HepG2 (cell line): Measurements from ENCODE around the gene FAM228B. TPM values are rescaled to one million over a fixed set of nuclear protein-coding genes. Genes with fewer than 3 reads are reported as not detected.
"Not testable (repeated sequence)": the region's sequence is repeated elsewhere in the genome, so short reads cannot be mapped to it uniquely, and the experiment has no call there.

Experiments used
- ATAC-seq: fragments of 200-7000 bp; cut with Tn5 transposase; 3 replicates; pipeline ENCODE4 v1.9.1; 2020; ENCODE audit warnings: mild to moderate bottlenecking, moderate library complexity
- BruUV-seq: library from RNA; stranded (reverse); fragments of 400-500 nt; replicated peaks from 2 replicates; lab custom pipeline; 2021; lab: Mats Ljungman, UMichigan
- CTCF ChIA-PET: fragments of 300-600 bp; formaldehyde crosslinking; extraction: SDS; loops from one replicate; lab custom pipeline; 2021; ENCODE audit warnings: low total read pairs, inconsistent platforms, low intra/inter-chr PET ratio; lab: Yijun Ruan, JAX
- POLR2A ChIA-PET: fragments of 350-600 bp; sonication (Branson Sonifier 250); formaldehyde crosslinking; loops from one replicate; lab custom pipeline; 2020; ENCODE audit warnings: antibody characterized with exemption, inconsistent platforms; lab: Yijun Ruan, JAX
- DNase-seq: peaks from one replicate; pipeline ENCODE4 v3.0.0-alpha.2; 2015; ENCODE audit warnings: low spot score
- FAIRE-seq: peaks from 3 replicates; lab custom pipeline; 2011; peaks lifted over from hg19 to GRCh38; lab: Jason Lieb, UNC
- H2AFZ ChIP-seq: one replicate; pipeline ENCODE4 v1.6.1; 2011; ENCODE audit warnings: low read length, inconsistent platforms
- H3K27ac ChIP-seq: fragments of 300-600 bp; 3 replicates; pipeline ENCODE4 v1.8.0; 2011; ENCODE audit warnings: mixed run types, mild to moderate bottlenecking, mixed read lengths, low read length, inconsistent platforms; ENCODE audit not compliant: insufficient read depth; ENCODE audit errors: extremely low read length
- H3K27me3 ChIP-seq, 2 experiments: fragments of 200-600 bp in 1 of 2; 2 replicates in 1 of 2; 3 replicates in 1 of 2; pipeline versions ENCODE4 v1.6.0 to v1.8.0; 2011; ENCODE audit warnings: low read length in 2 of 2, mild to moderate bottlenecking in 2 of 2, moderate library complexity in 2 of 2, inconsistent platforms in 1 of 2; ENCODE audit not compliant: insufficient read depth in 2 of 2, control insufficient read depth in 1 of 2
- H3K36me3 ChIP-seq, 2 experiments: fragments of 200-600 bp in 1 of 2; replicated peaks in 1 of 2; 2 replicates in 1 of 2; 3 replicates in 1 of 2; pipeline versions ENCODE4 v1.5.1 to v1.8.0; 2011; ENCODE audit warnings: low read length in 2 of 2, inconsistent platforms in 1 of 2; ENCODE audit not compliant: insufficient read depth in 2 of 2, control insufficient read depth in 1 of 2
- H3K4me1 ChIP-seq: 2 replicates; pipeline ENCODE4 v1.5.1; 2012; ENCODE audit warnings: low read length, inconsistent platforms; ENCODE audit not compliant: insufficient read depth
- H3K4me2 ChIP-seq: 2 replicates; pipeline ENCODE4 v1.6.0; 2011; ENCODE audit warnings: low read depth, low read length, inconsistent platforms
- H3K4me3 ChIP-seq, 3 experiments: fragments of 200-600 bp in 1 of 3; sonication (generic), shearing (Covaris generic) in 1 of 3; replicated peaks in 1 of 3; 2 replicates each; pipeline ENCODE4 v1.5.1; 2011 to 2016; ENCODE audit warnings: low read length in 3 of 3, inconsistent platforms in 2 of 3, low read depth in 2 of 3, mild to moderate bottlenecking in 2 of 3, control low read depth in 1 of 3, mixed read lengths in 1 of 3; ENCODE audit not compliant: insufficient read depth in 1 of 3
- H3K79me2 ChIP-seq: one replicate; pipeline ENCODE4 v1.6.1; 2011; ENCODE audit warnings: low read length, inconsistent platforms; ENCODE audit not compliant: insufficient read depth
- H3K9ac ChIP-seq: 2 replicates; pipeline ENCODE4 v1.6.0; 2011; ENCODE audit warnings: mild to moderate bottlenecking, low read depth, low read length, inconsistent platforms; ENCODE audit not compliant: insufficient read depth
- H3K9me3 ChIP-seq: 2 replicates; pipeline ENCODE4 v1.5.1; 2012; ENCODE audit warnings: mild to moderate bottlenecking, low read length
- H4K20me1 ChIP-seq: 2 replicates; pipeline ENCODE4 v1.6.0; 2011; ENCODE audit warnings: inconsistent platforms, mild to moderate bottlenecking, low read length, moderate library complexity; ENCODE audit not compliant: insufficient read depth
- MAFK ChIP-seq, 2 experiments: IDR thresholded peaks in 1 of 2; conservative IDR thresholded peaks in 1 of 2; 2 replicates each; pipeline ENCODE4 v1.6.1; 2011; ENCODE audit warnings: improper control_type of control experiment in 2 of 2, low read length in 2 of 2
- ZNF232 ChIP-seq: sonication (generic); formaldehyde crosslinking; IDR thresholded peaks from 2 replicates; pipeline ENCODE4 v1.4.0; 2020; ENCODE audit warnings: missing genetic modification reagents, borderline replicate concordance
- WGBS: methylation state at CpG from one replicate; pipeline ENCODE4 v1.1.6; 2017; ENCODE audit warnings: low lambda C conversion rate; 5-methylcytosine and 5-hydroxymethylcytosine counted together
- in situ Hi-C: cut with HindIII; loops from 2 replicates; pipeline ENCODE4 v1.10.0; 2017; ENCODE audit warnings: low pct_unique_long_range_greater_than_20kb; ENCODE audit not compliant: extremely low pct_ligation_motif_present
- intact Hi-C: fragments of 100-400 bp; cut with micrococcal nuclease; formaldehyde crosslinking; loops from one replicate; pipeline ENCODE4 v1.10.0; 2022; ENCODE audit not compliant: unreplicated experiment
- polyA plus RNA-seq, 8 experiments: library from polyadenylated mRNA; depleted of rRNA in 3 of 8; stranded (reverse) in 7 of 8; unstranded in 1 of 8; fragments of >200 nt; fragmentation: Illumina TruSeq in 4 of 8; extraction: Trizol in 4 of 8; gene quantifications; 2 replicates each; pipeline versions ENCODE4 v1.2.1 to v1.2.3, GENCODE V29; 2011 to 2016; ENCODE audit warnings: low read depth in 4 of 8, missing spikeins in 1 of 8, mixed read lengths in 1 of 8; ENCODE audit not compliant: insufficient read depth in 1 of 8
- total RNA-seq, 5 experiments: library from RNA; depleted of rRNA; stranded (reverse); fragments of >200 nt; fragmentation: Illumina TruSeq; extraction: Trizol; gene quantifications; 2 replicates each; pipeline ENCODE4 v1.2.3, GENCODE V29; 2016; ENCODE audit warnings: low read depth in 1 of 5

Gene FAM228B
- total and polyA plus RNA-seq, 2 of the 13 experiments (the other 11 are each of a cell fraction or from before 2014, with no cell fraction given) = 0.79 to 1.1 TPM

GRCh38 chr2:24107336-24107735 is 15.9 kb upstream of the FAM228B start:
- Histone ChIP-seq H3K9me3 (peaks cover 9% of the 10 kb centered on the region; the same call in 1 of the 2 replicates), H3K27ac (no peak overlapping the region), H3K36me3 (no peaks in the 10 kb centered on the region), H3K9ac (no peak overlapping the region), H3K27me3 (peaks cover 0 to 8% of the 10 kb centered on the region in 2 experiments; a peak in 1 of 5 replicates), H2AFZ (no peak overlapping the region), H3K4me1 (peaks cover 31% of the 10 kb centered on the region), H4K20me1 (no peaks in the 10 kb centered on the region), H3K4me2 (no peak overlapping the region), H3K4me3 (no peak overlapping the region), H3K79me2 (no peaks in the 10 kb centered on the region)
- ChIA-PET POLR2A (interaction anchor here (4.3 kb wide), 1 partner anchor 23 kb away, joined by 22 read pairs; the partner anchor contains the start of gene TP53I3), CTCF (no interaction called here)
- DNase-seq (no peak), ATAC-seq (no peak), FAIRE-seq (no peak)
- BruUV-seq = no TSS peak
- in situ Hi-C loops = no loop called here
- WGBS = 0% methylated on average over 1 of the region's 1 CpG
- intact Hi-C loops = no loop called here
- TF ChIP-seq MAFK (conservative IDR thresholded peaks at IDR 0.05 in 1 of 2, IDR thresholded peaks at IDR 0.05 in 1 of 2; ENCODE audit: low read length in 2 of 2) (0 out of 4 replicates have a peak, but pooled peaks of 1 of the 2 experiments have one; percentile 21), ZNF232 (no peak)
- TF ChIP-seq, all 625 proteins: peak for 1

GRCh38 chr2:24109431-24109830 is 13.8 kb upstream of the FAM228B start:
- DNase-seq, ATAC-seq, H3K27me3 ChIP-seq, H3K9ac ChIP-seq, H3K9me3 ChIP-seq, H3K4me3 ChIP-seq, H3K36me3 ChIP-seq, H3K27ac ChIP-seq, H4K20me1 ChIP-seq, H3K4me2 ChIP-seq, BruUV-seq, FAIRE-seq, CTCF ChIA-PET, H3K79me2 ChIP-seq, H2AFZ ChIP-seq, in situ Hi-C loops, intact Hi-C loops: not testable (repeated sequence)
- POLR2A ChIA-PET = interaction anchor here (0.6 to 2.1 kb wide), 5 partner anchors 15 to 182 kb away, joined by 3 to 6 read pairs (median 6); partner anchors contain the start of genes ATAD2B, FAM228B, SF3B6 and WDCP
- 65% methylated on average over 1 of the region's 1 CpG for WGBS
- peaks cover 26% of the 10 kb centered on the region for H3K4me1 ChIP-seq
